OCI-LY3 (cell line): ENCODE results near the gene KIAA0408.

Source experiments
- CTCF ChIP-seq: fragments of 200-600, 300-600 bp; sonication (generic); IDR thresholded peaks from 2 replicates; pipeline ENCODE4 v1.5.1; 2014; ENCODE audit warnings: antibody characterized with exemption, low read length, low read depth
- EZH2phosphoT487 ChIP-seq: fragments of 200-600 bp; shearing (Covaris generic); IDR thresholded peaks from 2 replicates; pipeline ENCODE4 v1.6.1; 2018; ENCODE audit warnings: antibody characterized with exemption, mixed run types, low read depth

GRCh38 chr6:127446356-127446755 lies 12.8 kb downstream of the KIAA0408 start:
- TF ChIP-seq CTCF (no peak), EZH2phosphoT487 (no peak)
